K562 (cell line): ENCODE results near the gene ORMDL1. TPM values are rescaled to one million over a fixed set of nuclear protein-coding genes. Genes with fewer than 3 reads are reported as not detected.

ENCODE experiments used
- ATAC-seq: fragments of 200-7000 bp; cut with Tn5 transposase; 3 replicates; pipeline ENCODE4 v1.9.1; 2020; ENCODE audit warnings: moderate library complexity
- BruUV-seq: library from RNA; stranded (reverse); fragments of 400-500 nt; replicated peaks from 2 replicates; lab custom pipeline; 2021; lab: Mats Ljungman, UMichigan
- CTCF ChIA-PET: fragments of 300-600 bp; formaldehyde crosslinking; extraction: SDS; loops from one replicate; lab custom pipeline; 2021; ENCODE audit warnings: low intra/inter-chr PET ratio; lab: Yijun Ruan, JAX
- POLR2A ChIA-PET: fragments of 300-600, 350-650 bp; sonication (Branson Sonifier 250); formaldehyde crosslinking; extraction: SDS; loops from one replicate; lab custom pipeline; 2021; ENCODE audit warnings: antibody characterized with exemption, inconsistent platforms; lab: Yijun Ruan, JAX
- DNase-seq, 4 experiments: peaks; one replicate each; pipeline versions ENCODE4 v3.0.0 to v3.0.0-alpha.2; 2011 to 2018; ENCODE audit warnings: low spot score in 3 of 4, mixed read lengths in 3 of 4; ENCODE audit errors: extremely low read depth in 1 of 4
- FAIRE-seq: peaks from 2 replicates; lab custom pipeline; 2011; peaks lifted over from hg19 to GRCh38; lab: Jason Lieb, UNC
- H2AFZ ChIP-seq: 2 replicates; pipeline ENCODE4 v1.6.0; 2011; ENCODE audit warnings: low read depth, low read length, control low read depth, inconsistent platforms
- H3K27ac ChIP-seq: fragments of 200-600 bp; 3 replicates; pipeline ENCODE4 v1.8.0; 2011; ENCODE audit warnings: low read depth, mild to moderate bottlenecking, control low read depth, inconsistent platforms, low read length, moderate library complexity, mixed read lengths; ENCODE audit errors: extremely low read depth
- H3K27me3 ChIP-seq, 2 experiments: fragments of 300-600 bp in 1 of 2; 2 replicates in 1 of 2; 3 replicates in 1 of 2; pipeline versions ENCODE4 v1.6.0 to v1.8.0; 2011; ENCODE audit warnings: inconsistent platforms in 2 of 2, low read length in 2 of 2, mild to moderate bottlenecking in 1 of 2, mixed read lengths in 1 of 2, moderate library complexity in 1 of 2; ENCODE audit not compliant: control insufficient read depth in 2 of 2, insufficient read depth in 2 of 2
- H3K36me3 ChIP-seq: fragments of 300-600 bp; 3 replicates; pipeline ENCODE4 v1.8.0; 2011; ENCODE audit warnings: mild to moderate bottlenecking, low read length, inconsistent platforms; ENCODE audit not compliant: control insufficient read depth, insufficient read depth
- H3K4me1 ChIP-seq, 2 experiments: fragments of 200-600 bp in 1 of 2; replicated peaks in 1 of 2; 2 replicates in 1 of 2; 3 replicates in 1 of 2; pipeline versions ENCODE4 v1.5.1 to v1.8.0; 2011; ENCODE audit warnings: inconsistent platforms in 2 of 2, low read length in 2 of 2, mild to moderate bottlenecking in 1 of 2, mixed read lengths in 1 of 2, moderate library complexity in 1 of 2; ENCODE audit not compliant: control insufficient read depth in 2 of 2, insufficient read depth in 2 of 2
- H3K4me2 ChIP-seq: 2 replicates; pipeline ENCODE4 v1.6.1; 2011; ENCODE audit warnings: low read length, control low read depth, inconsistent platforms, mixed read lengths; ENCODE audit not compliant: insufficient read depth
- H3K4me3 ChIP-seq: fragments of 200-600 bp; sonication (generic), shearing (Covaris generic); 2 replicates; pipeline ENCODE4 v1.5.1; 2016; ENCODE audit warnings: control low read depth, inconsistent platforms
- H3K79me2 ChIP-seq: fragments of 200-600 bp; 3 replicates; pipeline ENCODE4 v1.8.0; 2011; ENCODE audit warnings: low read length, inconsistent platforms; ENCODE audit not compliant: control insufficient read depth, insufficient read depth
- H3K9ac ChIP-seq, 2 experiments: 2 replicates each; pipeline versions ENCODE4 v1.6.0 to v1.6.1; 2011; ENCODE audit warnings: low read depth in 2 of 2, low read length in 2 of 2, control low read depth in 1 of 2, inconsistent platforms in 1 of 2, mild to moderate bottlenecking in 1 of 2, mixed read lengths in 1 of 2; ENCODE audit not compliant: insufficient read depth in 1 of 2
- H3K9me1 ChIP-seq: one replicate; pipeline ENCODE4 v1.6.0; 2011; ENCODE audit warnings: inconsistent platforms, mild to moderate bottlenecking, low read length, moderate library complexity; ENCODE audit not compliant: control insufficient read depth, insufficient read depth
- H3K9me3 ChIP-seq: replicated peaks from 2 replicates; pipeline ENCODE4 v1.5.1; 2011; ENCODE audit warnings: low read depth, low read length, inconsistent platforms; ENCODE audit not compliant: control insufficient read depth, insufficient read depth
- H4K20me1 ChIP-seq: replicated peaks from 2 replicates; pipeline ENCODE4 v1.6.1; 2011; ENCODE audit warnings: low read length, inconsistent platforms, mixed read lengths; ENCODE audit not compliant: control insufficient read depth, insufficient read depth
- DMBX1 ChIP-seq: fragments of 250-450 bp; sonication (Bioruptor Pico); IDR thresholded peaks from 2 replicates; pipeline ENCODE4 v1.8.0; 2022; ENCODE audit warnings: inconsistent platforms, mild to moderate bottlenecking, moderate library complexity, borderline replicate concordance
- EHMT2 ChIP-seq: fragments of 450-650 bp; IDR thresholded peaks from 2 replicates; pipeline ENCODE4 v1.6.1; 2018; ENCODE audit warnings: antibody characterized with exemption
- MEF2A ChIP-seq: IDR thresholded peaks from 2 replicates; pipeline ENCODE4 v1.6.1; 2011; ENCODE audit warnings: low read depth, mild to moderate bottlenecking, low read length, moderate library complexity; ENCODE audit not compliant: control insufficient read depth
- WGBS: fragments of 100-300 bp; shearing (Covaris generic); methylation state at CpG from one replicate; pipeline ENCODE4 v1.1.6; 2016; ENCODE audit warnings: low coverage, mixed read lengths; ENCODE audit not compliant: insufficient coverage; ENCODE audit errors: missing lambda C conversion rate; 5-methylcytosine and 5-hydroxymethylcytosine counted together
- in situ Hi-C: fragments of 300-500 bp; cut with MboI; formaldehyde crosslinking; loops from 4 replicates; pipeline ENCODE4 v1.15.0; 2018; ENCODE audit warnings: inconsistent platforms, mixed read lengths
- intact Hi-C: fragments of 100-400 bp; cut with micrococcal nuclease; formaldehyde crosslinking; loops from 2 replicates; pipeline ENCODE4 v1.14.2; 2022
- polyA plus RNA-seq, 8 experiments: library from polyadenylated mRNA; depleted of rRNA in 4 of 8; stranded (reverse) in 5 of 8; unstranded in 3 of 8; fragments of >200 nt; fragmentation: Nextera tagmentation in 2 of 8; fragmentation: Illumina TruSeq in 1 of 8; extraction: Ambion mirVana in 2 of 8; extraction: Trizol in 1 of 8; gene quantifications; 2 replicates each; pipeline versions ENCODE4 v1.2.1 to v1.2.3, GENCODE V29; 2011 to 2014; ENCODE audit warnings: inconsistent platforms in 1 of 8, missing spikeins in 1 of 8
- total RNA-seq, 7 experiments: library from RNA; depleted of rRNA in 6 of 7; stranded (reverse); fragments of >200 nt in 6 of 7; fragmentation: Illumina TruSeq in 2 of 7; extraction: Trizol in 2 of 7; gene quantifications; 2 replicates each; pipeline versions ENCODE4 v1.2.1 to v1.2.3, GENCODE V29; 2011 to 2021; ENCODE audit warnings: low replicate concordance in 1 of 7

ORMDL1 gene
- total and polyA plus RNA-seq, 9 of the 15 experiments (the other 6 are each of a cell fraction or from before 2014, with no cell fraction given): 35.1 to 74.2 (median 50.0) TPM

DNA sequence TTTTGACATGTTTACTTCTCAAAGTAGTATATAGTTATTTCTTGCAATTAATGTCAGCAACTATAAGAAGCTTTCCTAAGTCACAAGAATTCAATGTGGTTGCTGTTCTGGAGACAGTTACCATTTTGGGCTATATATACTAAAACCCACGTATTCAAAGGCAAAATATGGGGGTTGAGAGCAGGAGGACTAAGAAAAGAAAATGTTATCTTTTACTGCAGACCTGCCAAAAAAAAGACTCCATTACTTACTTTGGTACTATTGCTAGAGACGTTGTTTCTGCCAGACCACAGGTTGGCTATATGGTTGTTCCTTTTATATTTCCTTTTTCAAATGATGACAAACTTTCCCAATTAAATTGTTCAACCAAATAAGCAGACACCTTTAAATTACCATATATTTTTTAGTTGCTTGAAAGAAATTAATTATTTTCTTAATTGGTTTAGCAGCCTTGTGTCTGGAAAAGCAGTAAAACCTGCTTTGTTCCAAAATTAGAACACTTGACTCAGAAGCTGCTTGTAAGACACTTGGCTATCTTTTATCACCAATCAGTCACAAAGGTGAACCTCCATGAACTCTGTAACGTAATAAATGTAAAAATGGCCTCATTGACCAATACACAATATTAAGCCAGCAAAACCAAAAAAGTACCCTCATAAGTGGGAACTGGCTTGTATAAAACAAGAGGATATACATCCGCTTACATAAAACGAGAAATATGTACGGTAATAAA lies 13.4 kb downstream of the ORMDL1 start:
- intact Hi-C loops: no loop called here

More for the DNA sequence above, 13.4 kb downstream of the ORMDL1 start:
- Histone ChIP-seq H3K4me1 (no peaks in the 10 kb centered on the region; a peak in 1 of 5 replicates), H3K27me3 (no peaks in the 10 kb centered on the region), H3K27ac (peak overlapping the region; percentile 57; the same call in 2 of the 3 replicates), H3K4me3 (no peak overlapping the region), H4K20me1 (no peaks in the 10 kb centered on the region; the same call in 1 of the 2 replicates), H3K9me3 (no peaks in the 10 kb centered on the region), H3K36me3 (peaks cover 68% of the 10 kb centered on the region), H2AFZ (no peak overlapping the region), H3K4me2 (no peak overlapping the region), H3K9me1 (no peaks in the 10 kb centered on the region), H3K79me2 (no peaks in the 10 kb centered on the region), H3K9ac (peak overlapping the region in 1 of 2 experiments; percentile 17; a peak in 1 of 4 replicates)
- ATAC-seq (peak; percentile 62), FAIRE-seq (peak; percentile 55), DNase-seq (peak in 2 of 4 experiments; percentile 7 to 22)
- no TSS peak for BruUV-seq
- in situ Hi-C loops: no loop called here
- POLR2A ChIA-PET: interaction anchor here (2.1 kb wide), 1 partner anchor 8 kb away, joined by 11 read pairs; the partner anchor contains the start of gene OSGEPL1
- 38% methylated on average over 6 of the region's 6 CpGs for WGBS
- CTCF ChIA-PET: no interaction called here
- TF ChIP-seq DMBX1 (CRISPR knock-in tag) (no peak), EHMT2 (no peak), MEF2A (peak; percentile 86)
- TF ChIP-seq, all 486 proteins: peak for 1
